CD14-positive monocyte (primary cell): ENCODE results near the gene DLX4. TPM values are rescaled to one million over a fixed set of nuclear protein-coding genes. Genes with fewer than 3 reads are reported as not detected.

ENCODE experiments used
- DNase-seq, 3 donors: peaks; one replicate each; pipeline ENCODE4 v3.0.0-alpha.2; 2011 to 2022
- H2AFZ ChIP-seq: 2 replicates; pipeline ENCODE4 v1.6.0; 2012; ENCODE audit warnings: mild to moderate bottlenecking, low read depth, low read length, inconsistent platforms; ENCODE audit not compliant: insufficient read depth, poor library complexity, severe bottlenecking
- H3K27ac ChIP-seq, 2 donors: 1 replicate in 1 of 2; 2 replicates in 1 of 2; pipeline ENCODE4 v1.5.1; 2012 to 2013; ENCODE audit warnings: low read length in 2 of 2, control low read depth in 1 of 2, inconsistent platforms in 1 of 2, low read depth in 1 of 2, mild to moderate bottlenecking in 1 of 2
- H3K27me3 ChIP-seq, 2 donors: one replicate each; pipeline versions ENCODE4 v1.6.0 to v1.6.1; 2011 to 2013; ENCODE audit warnings: low read length in 2 of 2; ENCODE audit not compliant: control insufficient read depth in 2 of 2, insufficient read depth in 2 of 2
- H3K36me3 ChIP-seq, 2 donors: replicated peaks in 1 of 2; 1 replicate in 1 of 2; 2 replicates in 1 of 2; pipeline versions ENCODE4 v1.5.1 to v1.6.1; 2012 to 2013; ENCODE audit warnings: low read length in 2 of 2, control low read depth in 1 of 2, inconsistent platforms in 1 of 2, mild to moderate bottlenecking in 1 of 2; ENCODE audit not compliant: insufficient read depth in 2 of 2, control insufficient read depth in 1 of 2
- H3K4me1 ChIP-seq, 2 donors: 1 replicate in 1 of 2; 2 replicates in 1 of 2; pipeline versions ENCODE4 v1.5.1 to v1.6.1; 2012 to 2013; ENCODE audit warnings: low read length in 2 of 2, control low read depth in 1 of 2, inconsistent platforms in 1 of 2, mild to moderate bottlenecking in 1 of 2, moderate library complexity in 1 of 2; ENCODE audit not compliant: insufficient read depth in 2 of 2, control insufficient read depth in 1 of 2
- H3K4me2 ChIP-seq: replicated peaks from 2 replicates; pipeline ENCODE3; 2012; ENCODE audit warnings: low read length, moderate library complexity, mild to moderate bottlenecking; ENCODE audit not compliant: poor library complexity, severe bottlenecking; ENCODE audit errors: extremely low read depth
- H3K4me3 ChIP-seq, 3 experiments: fragments of 200-600 bp in 1 of 3; sonication (generic) in 1 of 3; replicated peaks in 1 of 3; 1 replicate in 2 of 3; 2 replicates in 1 of 3; pipeline ENCODE4 v1.5.1; 2011 to 2013; ENCODE audit warnings: low read length in 3 of 3, mild to moderate bottlenecking in 3 of 3, control low read depth in 2 of 3, low read depth in 2 of 3, inconsistent platforms in 1 of 3, moderate library complexity in 1 of 3
- H3K79me2 ChIP-seq: 2 replicates; pipeline ENCODE4 v1.6.0; 2012; ENCODE audit warnings: mild to moderate bottlenecking, control low read depth, inconsistent platforms, low read length, moderate library complexity; ENCODE audit not compliant: insufficient read depth
- H3K9ac ChIP-seq: 2 replicates; pipeline ENCODE4 v1.6.0; 2017; ENCODE audit warnings: low read length, mild to moderate bottlenecking; ENCODE audit not compliant: insufficient read depth, poor library complexity, severe bottlenecking
- H3K9me3 ChIP-seq, 2 donors: replicated peaks in 1 of 2; 1 replicate in 1 of 2; 2 replicates in 1 of 2; pipeline versions ENCODE4 v1.5.1 to v1.6.1; 2012 to 2013; ENCODE audit warnings: low read length in 2 of 2, control low read depth in 1 of 2; ENCODE audit not compliant: control insufficient read depth in 1 of 2, insufficient read depth in 1 of 2
- H4K20me1 ChIP-seq: 2 replicates; pipeline ENCODE4 v1.6.0; 2012; ENCODE audit warnings: mild to moderate bottlenecking, low read length, control low read depth, moderate library complexity; ENCODE audit not compliant: insufficient read depth
- H3K27ac Mint-ChIP-seq, 7 donors: one replicate each; pipeline ENCODE4 v1.8.0; 2020; ENCODE audit warnings: mild to moderate bottlenecking in 7 of 7, mixed read lengths in 7 of 7, moderate library complexity in 6 of 7, inconsistent platforms in 2 of 7
- H3K27me3 Mint-ChIP-seq, 3 donors: one replicate each; pipeline ENCODE4 v1.8.0; 2021 to 2022; ENCODE audit warnings: low read depth in 3 of 3, mild to moderate bottlenecking in 3 of 3, mixed read lengths in 3 of 3, moderate library complexity in 3 of 3, inconsistent platforms in 1 of 3
- H3K36me3 Mint-ChIP-seq, 2 donors: one replicate each; pipeline ENCODE4 v1.8.0; 2020; ENCODE audit warnings: mixed read lengths in 2 of 2, inconsistent platforms in 1 of 2, mild to moderate bottlenecking in 1 of 2
- H3K4me1 Mint-ChIP-seq: one replicate; pipeline ENCODE4 v1.8.0; 2020; ENCODE audit warnings: mild to moderate bottlenecking, mixed read lengths
- H3K4me3 Mint-ChIP-seq, 2 donors: one replicate each; pipeline ENCODE4 v1.8.0; 2020; ENCODE audit warnings: mild to moderate bottlenecking in 2 of 2, mixed read lengths in 2 of 2, moderate library complexity in 1 of 2
- H3K9me3 Mint-ChIP-seq, 7 donors: one replicate each; pipeline ENCODE4 v1.8.0; 2020 to 2022; ENCODE audit warnings: mixed read lengths in 7 of 7, mild to moderate bottlenecking in 6 of 7, moderate library complexity in 6 of 7, inconsistent platforms in 2 of 7
- CTCF ChIP-seq: fragments of 200-600 bp; IDR thresholded peaks from one replicate; pipeline ENCODE4 v1.8.0; 2022; ENCODE audit warnings: antibody characterized with exemption, mild to moderate bottlenecking
- WGBS: methylation state at CpG from one replicate; pipeline ENCODE4 v1.1.5; 2013; ENCODE audit warnings: missing lambda C conversion rate; ENCODE audit not compliant: insufficient coverage; 5-methylcytosine and 5-hydroxymethylcytosine counted together
- intact Hi-C, 2 donors: fragments of 100-400 bp; cut with micrococcal nuclease; formaldehyde crosslinking; loops; one replicate each; pipeline versions ENCODE4 v1.15.0 to v1.15.1; 2023
- polyA plus RNA-seq, 3 donors: library from polyadenylated mRNA; depleted of rRNA in 1 of 3; unstranded in 2 of 3; stranded (reverse) in 1 of 3; fragments of 300-500 nt in 2 of 3; fragments of >200 nt in 1 of 3; fragmentation: Illumina TruSeq in 2 of 3; gene quantifications; 1 replicate in 2 of 3; 2 replicates in 1 of 3; pipeline ENCODE4 v1.2.3, GENCODE V29; 2012 to 2021

Gene DLX4
- polyA plus RNA-seq, 3 donors: 0.20 to 3.5 TPM; not detected in 1

- Mint-ChIP-seq H3K4me3 (peak overlapping the region in 1 of 2 donors; percentile 46), H3K27ac (no peak overlapping the region), H3K36me3 (no peaks in the 10 kb centered on the region), H3K27me3 (peaks cover 30 to 66% (median 59%) of the 10 kb centered on the region in 3 donors), H3K9me3 (no peaks in the 10 kb centered on the region), H3K4me1 (peaks cover 5% of the 10 kb centered on the region)
- intact Hi-C loops: no loop called here
- Histone ChIP-seq H3K4me2 (no peak overlapping the region), H3K36me3 (no peaks in the 10 kb centered on the region), H4K20me1 (no peaks in the 10 kb centered on the region), H2AFZ (no peak overlapping the region), H3K27me3 (peaks cover 0 to 18% of the 10 kb centered on the region in 2 donors), H3K9ac (no peak overlapping the region), H3K4me1 (no peaks in the 10 kb centered on the region), H3K4me3 (no peak overlapping the region), H3K27ac (no peak overlapping the region), H3K9me3 (no peaks in the 10 kb centered on the region), H3K79me2 (no peaks in the 10 kb centered on the region)
- WGBS: 97% methylated on average over 5 of the region's 6 CpGs
- no peak for TF ChIP-seq CTCF
- DNase-seq: no peak
Observed at GRCh38 chr17:49932901-49933300, 36.1 kb upstream of the DLX4 start.

DNA sequence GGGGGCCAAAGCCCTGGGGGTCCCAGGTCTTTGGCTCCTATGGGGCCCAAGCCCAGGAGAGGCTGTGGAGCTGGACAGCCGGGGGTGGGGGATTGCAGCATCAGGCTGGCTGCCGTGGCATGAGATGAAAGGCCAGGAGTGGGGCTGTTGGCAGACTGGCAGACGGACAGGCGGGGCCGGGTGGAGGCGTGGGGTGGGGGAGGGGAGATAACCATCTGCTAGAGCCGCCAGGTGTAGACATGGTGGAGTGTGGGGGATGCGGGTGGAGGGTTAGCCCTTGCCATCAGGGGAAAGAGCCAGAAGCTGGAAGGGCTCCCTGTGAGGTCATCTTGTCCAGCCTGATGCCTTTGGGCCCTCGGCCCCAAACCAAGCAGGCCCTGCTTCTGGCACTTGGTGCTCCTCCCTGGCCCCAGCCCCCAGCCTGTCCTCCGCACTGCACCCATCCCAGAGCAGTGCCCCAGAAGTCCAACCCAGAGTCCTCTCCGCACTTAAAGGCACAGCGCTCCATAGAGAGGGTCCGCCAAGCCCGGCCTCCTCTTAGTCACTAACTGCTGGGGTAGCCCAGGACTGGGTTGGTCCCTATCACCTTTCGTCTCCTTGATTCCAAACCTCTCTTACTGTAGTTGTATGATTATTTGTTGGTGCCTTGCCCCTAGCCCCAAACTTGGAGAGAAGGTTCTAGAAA, 33.3 kb upstream of the DLX4 start:
- H3K4me2 ChIP-seq: no peak overlapping the region
- H3K4me1 ChIP-seq: peaks cover 22% of the 10 kb centered on the region in 2 donors
- Mint-ChIP-seq H3K4me1 (peaks cover 24% of the 10 kb centered on the region), H3K4me3 (no peak overlapping the region), H3K36me3 (no peaks in the 10 kb centered on the region), H3K27ac (no peak overlapping the region), H3K9me3 (no peaks in the 10 kb centered on the region), H3K27me3 (peaks cover 15 to 47% (median 44%) of the 10 kb centered on the region in 3 donors)
- intact Hi-C loops: no loop called here
- peaks cover 0 to 12% of the 10 kb centered on the region in 2 donors for H3K27me3 ChIP-seq
- no peaks in the 10 kb centered on the region for H3K36me3 ChIP-seq
- no peak for TF ChIP-seq CTCF
- H3K27ac ChIP-seq: no peak overlapping the region
- H3K9ac ChIP-seq: no peak overlapping the region
- no peak for DNase-seq
- WGBS: 89% methylated on average over 11 of the region's 15 CpGs
- no peaks in the 10 kb centered on the region for H4K20me1 ChIP-seq
- no peaks in the 10 kb centered on the region for H3K9me3 ChIP-seq
- H3K4me3 ChIP-seq: no peak overlapping the region
- H3K79me2 ChIP-seq: no peaks in the 10 kb centered on the region
- no peak overlapping the region for H2AFZ ChIP-seq
